GM03348 (cell line): ENCODE measurements around the gene TMEM98.
A peak's percentile ranks its signal among the peaks of the same experiment; 100 is the strongest.
"Not testable (repeated sequence)": the region's sequence is repeated elsewhere in the genome, so short reads cannot be mapped to it uniquely, and the experiment has no call there.

ENCODE experiments used
- DNase-seq: peaks from one replicate; pipeline ENCODE4 v3.0.0; 2012; ENCODE audit warnings: low spot score

TMEM98 gene

DNA sequence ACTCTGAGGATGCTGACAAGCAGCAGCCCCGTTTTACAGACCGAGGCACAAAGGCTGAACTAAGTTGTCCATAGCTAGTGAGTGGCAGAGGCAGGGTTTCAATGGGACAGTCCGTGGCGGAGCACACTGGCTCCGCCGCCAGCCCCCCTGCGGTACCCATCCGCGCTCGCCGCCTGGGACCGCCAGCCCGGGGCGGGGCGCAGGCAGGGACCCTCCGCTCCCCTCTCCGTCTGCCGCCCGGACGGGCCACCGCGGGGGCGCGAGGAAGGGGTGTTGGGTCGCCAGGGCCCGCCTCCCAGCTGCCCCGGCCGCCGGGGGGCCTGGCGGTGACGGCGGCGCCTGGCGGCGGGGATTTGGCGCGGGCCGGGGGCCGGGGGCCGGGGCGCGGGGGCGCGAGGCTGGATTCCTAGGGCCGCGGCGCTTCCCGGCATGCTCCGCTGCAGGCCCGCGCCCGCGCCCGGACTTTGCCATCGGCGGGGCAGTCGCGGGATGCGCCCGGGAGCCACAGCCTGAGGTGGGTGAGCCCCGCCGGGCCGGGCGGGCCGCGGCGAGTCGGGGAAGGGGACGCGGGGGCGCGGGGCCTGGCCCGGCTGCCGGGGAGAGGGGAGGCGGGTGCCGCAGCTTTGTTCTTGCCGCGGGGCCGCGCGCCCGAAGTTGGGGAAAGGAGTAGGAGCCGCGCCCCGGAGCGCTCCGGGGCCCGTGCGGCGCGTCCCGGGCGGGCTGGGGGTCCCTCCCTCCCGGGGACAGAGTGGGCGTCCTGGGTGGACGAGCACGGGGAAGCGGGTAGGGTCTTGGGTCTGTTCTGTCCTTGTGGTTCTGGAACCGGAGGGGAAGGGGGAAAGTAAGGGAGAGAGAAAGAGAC lies at the start of gene TMEM98:
TMEM98 (plus strand) TSS at position 430 of the 862 bp plus-strand sequence. CDS start 3,376 bp downstream, outside the sequence.
- peak; percentile 79 for DNase-seq

DNA sequence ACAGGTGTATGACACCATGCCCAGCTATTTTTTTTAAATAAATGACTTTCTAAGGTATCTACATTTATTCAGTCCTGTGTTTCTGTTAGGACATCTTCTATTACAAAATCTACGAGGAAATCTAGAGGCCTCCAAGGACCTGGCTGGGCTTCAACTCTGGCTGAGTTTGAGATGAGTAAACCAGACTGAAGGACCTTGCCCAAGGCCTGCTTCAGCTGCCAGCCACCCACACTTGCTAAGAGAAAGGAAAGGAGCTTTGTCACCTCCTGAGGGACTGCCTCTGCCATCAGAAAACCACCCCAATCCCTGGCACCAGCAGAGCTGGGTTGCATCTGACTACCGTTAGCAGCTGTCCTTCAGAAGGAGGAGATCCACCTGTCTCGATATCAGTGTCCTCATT lies 49.7 kb upstream of the TMEM98 start:
- DNase-seq, result peak; percentile 83

- no peak for DNase-seq
Measured at GRCh38 chr17:32879134-32879533, 48.8 kb upstream of the TMEM98 start.

- DNase-seq, result peak; percentile 35
Measured at GRCh38 chr17:32880671-32881453, 47.1 kb upstream of the TMEM98 start.

GRCh38 chr17:32882029-32882428 lies 45.9 kb upstream of the TMEM98 start:
- no peak for DNase-seq

DNA sequence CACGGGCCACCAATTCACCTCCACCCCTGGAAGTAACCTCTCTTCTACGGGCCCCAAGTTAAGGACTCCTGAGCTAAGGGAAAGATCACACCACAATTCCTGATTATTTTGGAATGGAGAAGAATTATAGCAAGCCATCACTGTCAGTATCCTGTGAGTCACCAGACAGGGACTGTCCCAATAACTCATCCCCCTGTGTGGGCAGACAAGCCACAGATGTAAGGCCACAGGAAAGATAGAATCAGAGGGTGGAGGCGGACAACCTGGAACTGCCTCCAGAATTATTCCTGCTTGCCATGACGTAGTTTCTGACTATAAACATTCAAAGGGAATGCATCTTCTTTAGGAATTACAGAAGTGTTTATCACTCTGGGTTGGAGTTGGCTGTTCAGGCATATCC lies 45.2 kb upstream of the TMEM98 start:
- DNase-seq, result peak; percentile 56

DNA sequence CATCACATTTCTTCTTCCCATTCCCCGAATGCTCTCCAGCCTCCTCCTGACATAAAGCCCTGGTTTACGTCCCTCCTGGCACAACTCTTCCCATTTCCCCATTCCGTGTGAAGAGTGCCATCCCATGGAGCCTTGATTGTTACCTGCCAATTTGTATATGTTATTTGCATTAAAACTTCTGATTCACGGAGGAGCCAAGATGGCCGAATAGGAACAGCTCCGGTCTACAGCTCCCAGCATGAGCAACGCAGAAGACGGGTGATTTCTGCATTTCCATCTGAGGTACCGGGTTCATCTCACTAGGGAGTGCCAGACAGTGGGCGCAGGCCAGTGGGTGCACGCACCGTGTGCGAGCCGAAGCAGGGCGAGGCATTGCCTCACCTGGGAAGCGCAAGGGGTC lies 41.0 kb upstream of the TMEM98 start:
- not testable (repeated sequence) for DNase-seq

GRCh38 chr17:32887410-32887809 lies 40.5 kb upstream of the TMEM98 start:
- DNase-seq, result not testable (repeated sequence)

GRCh38 chr17:32894245-32894644 lies 33.7 kb upstream of the TMEM98 start:
- no peak for DNase-seq

GRCh38 chr17:32896647-32897258 lies 31.2 kb upstream of the TMEM98 start:
- DNase-seq, result no peak

DNA sequence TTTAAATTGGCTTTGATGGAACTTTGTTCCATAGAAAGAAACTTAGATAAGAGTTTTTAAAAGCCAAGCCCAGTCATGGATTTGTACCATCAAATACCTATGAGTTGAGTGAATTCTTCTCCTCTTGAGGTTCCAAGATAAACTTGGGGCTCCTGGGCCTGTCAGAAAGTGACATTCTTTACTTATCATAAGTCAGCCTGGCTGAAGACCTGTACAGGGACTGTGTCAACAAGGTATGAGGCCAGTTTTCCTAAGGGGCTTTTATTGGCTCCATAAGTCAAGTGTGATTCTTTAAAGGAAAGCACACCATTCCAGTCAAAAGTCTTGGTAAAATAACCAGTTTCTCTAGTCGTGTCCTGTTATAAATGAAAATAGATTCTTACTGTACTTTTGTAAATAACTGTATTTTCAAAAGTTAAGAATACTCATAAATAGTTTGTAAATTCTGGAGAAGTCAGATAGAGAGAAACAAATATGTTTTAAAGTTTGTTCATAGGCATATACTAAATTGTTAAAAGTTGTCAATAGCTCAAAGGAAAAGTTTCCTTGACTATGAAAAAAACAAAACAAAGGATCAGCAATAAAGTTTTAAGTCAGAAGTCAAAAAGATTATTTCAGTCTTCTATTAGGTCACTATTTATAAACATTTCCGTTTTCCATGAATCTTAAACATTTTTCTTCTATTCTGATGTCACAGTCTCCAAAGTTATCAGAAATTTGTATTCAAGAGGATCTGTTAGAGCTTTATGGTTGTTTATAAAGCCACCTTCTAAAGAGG lies 28.5 kb upstream of the TMEM98 start:
- no peak for DNase-seq

DNA sequence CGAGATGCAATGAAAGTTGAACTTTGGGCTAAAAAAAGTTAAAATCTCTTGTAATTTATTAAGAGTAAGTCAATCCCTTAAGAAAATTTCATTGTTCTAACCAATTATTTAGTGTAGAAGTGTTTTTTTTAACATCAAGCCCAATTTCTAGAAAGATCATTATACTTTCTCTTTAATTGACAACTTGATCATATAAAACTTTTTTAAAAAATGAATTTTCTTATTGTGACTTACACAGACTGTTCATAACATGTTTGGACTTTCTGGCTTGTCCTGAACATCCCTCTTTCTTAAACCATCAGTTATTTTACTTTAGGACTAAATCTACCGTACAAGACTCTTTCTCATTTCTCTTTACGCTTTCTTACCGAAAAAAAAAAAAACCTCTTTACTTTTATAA lies 26.2 kb upstream of the TMEM98 start:
- DNase-seq, result no peak

GRCh38 chr17:32903774-32904673 lies 23.9 kb upstream of the TMEM98 start:
- no peak for DNase-seq

DNA sequence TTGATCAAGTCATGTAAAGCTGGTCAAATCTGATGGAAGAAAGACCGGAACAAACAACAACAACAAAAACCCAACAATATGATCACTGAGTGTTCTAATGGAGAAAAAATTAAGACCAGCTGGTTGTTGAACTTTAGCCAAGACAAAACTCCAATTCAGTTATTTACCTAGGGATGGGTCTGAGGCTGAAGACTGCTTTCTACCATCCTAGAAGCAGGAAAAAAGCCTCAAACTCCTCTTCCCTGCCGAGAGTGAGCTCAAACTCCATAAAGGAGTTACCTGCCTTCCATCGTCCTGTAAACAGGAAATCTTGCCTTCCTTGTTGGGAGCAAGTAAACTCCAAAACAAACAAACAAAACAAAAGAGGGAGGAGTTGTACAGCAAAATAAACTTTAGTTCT lies 23.1 kb upstream of the TMEM98 start:
- DNase-seq, result no peak

DNA sequence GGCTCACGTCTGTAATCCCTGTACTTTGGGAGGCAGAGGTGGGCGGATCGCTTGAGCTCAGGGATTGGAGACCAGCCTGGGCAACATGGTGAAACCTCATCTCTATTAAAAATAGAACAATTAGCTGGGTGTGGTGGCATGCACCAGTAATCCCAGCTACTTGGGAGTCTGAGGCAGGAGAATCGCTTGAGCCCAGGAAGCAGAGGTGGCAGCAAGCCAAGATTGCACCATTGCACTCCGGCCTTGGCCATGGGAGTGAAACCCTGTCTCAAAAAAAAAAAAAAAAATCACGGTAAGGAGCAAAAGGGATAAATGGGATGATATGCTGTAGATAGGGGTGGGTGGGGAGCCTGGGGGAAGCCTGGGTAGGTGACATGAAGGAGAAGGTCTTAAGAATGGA lies 20.4 kb upstream of the TMEM98 start:
- no peak for DNase-seq

DNA sequence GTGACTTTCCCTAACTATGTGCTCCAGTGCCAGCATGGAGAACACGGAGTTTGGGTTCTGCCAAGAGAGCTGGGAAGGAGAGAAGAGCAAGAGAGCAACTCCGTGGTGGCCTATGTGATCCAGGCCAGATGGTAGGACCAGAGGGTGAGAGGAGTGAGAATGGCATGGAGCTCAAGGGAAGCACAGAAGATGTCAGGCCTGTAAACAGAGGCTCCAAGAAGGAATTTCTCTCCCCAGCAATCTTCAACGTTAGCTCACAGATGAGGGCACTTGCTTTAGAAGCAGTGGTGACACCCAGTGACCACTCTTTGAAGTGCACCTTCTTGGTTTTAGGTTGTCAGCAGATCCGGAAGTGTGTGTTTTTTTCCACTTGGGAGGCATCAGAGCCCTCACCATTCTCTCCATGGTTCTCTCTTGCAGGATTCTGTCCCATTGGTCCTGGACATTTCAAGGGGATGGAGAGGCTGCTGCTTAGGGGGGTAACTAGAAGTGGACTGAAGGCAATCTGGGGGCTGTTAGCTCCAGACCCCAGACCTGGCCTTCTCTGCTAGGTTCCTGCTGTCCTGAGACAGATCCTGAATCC lies 18.1 kb upstream of the TMEM98 start:
- DNase-seq, result peak; percentile 88

- no peak for DNase-seq
Measured at GRCh38 chr17:32910769-32911168, 17.2 kb upstream of the TMEM98 start.

DNA sequence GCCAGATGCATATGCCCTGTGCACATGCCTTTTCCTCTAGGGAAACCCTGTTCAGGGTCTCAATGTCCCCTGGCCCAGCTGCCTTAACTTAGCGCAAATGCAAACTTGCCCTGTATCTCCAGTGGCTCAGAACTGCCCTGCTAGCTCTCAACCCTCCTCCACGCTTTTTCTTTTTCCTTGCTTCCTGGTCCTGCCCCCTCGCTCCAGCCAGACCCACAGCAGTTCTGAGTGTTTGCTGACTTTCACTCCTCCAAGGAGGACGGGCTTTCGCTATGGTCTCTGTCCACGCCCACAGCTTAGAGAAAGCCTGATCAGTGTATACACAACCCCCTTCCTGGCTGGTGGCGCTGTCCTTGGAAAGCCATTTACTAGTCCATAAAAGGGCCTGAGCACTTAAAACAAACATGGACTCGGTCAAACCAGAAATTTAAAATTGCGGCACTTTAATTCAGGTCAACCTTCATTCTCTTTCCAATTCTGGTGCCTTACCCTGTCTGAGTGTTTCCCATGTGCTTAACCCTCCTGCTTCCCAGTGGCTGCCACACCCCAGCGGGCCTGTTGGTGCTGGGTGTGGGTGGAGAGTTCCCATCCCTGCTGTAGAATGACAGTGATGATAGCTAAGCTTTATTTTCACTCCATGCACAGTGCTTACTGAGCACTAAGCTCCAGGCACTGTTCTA lies 15.6 kb upstream of the TMEM98 start:
- peak; percentile 79 for DNase-seq

- DNase-seq, result no peak
Measured at GRCh38 chr17:32913593-32913992, 14.4 kb upstream of the TMEM98 start.

DNA sequence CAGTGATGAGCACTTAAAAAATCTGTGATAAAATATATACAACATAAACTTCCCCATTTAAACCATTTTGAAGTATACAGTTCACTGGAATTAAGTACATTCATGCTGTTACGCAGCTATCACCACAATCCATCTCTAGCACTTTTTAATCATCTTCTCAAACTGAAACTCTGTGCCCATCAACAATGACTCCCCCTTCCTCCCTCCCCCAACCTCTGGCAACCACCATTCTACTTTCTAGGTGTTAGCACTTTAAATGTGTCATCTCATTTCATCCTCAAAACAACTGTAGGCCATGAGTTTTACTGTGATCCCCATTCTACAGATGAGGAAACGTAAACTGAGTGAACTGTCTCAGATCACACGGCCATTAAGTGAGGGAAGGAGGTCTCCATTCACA lies 13.8 kb upstream of the TMEM98 start:
- DNase-seq, result no peak
